HG03025 (cell line): ENCODE measurements around the gene JAZF1.

Experiments
- ATAC-seq: cut with Tn5 transposase; IDR thresholded peaks from one replicate; pipeline ENCODE4 v1.9.1; 2021; ENCODE audit warnings: mild to moderate bottlenecking, moderate library complexity; ENCODE audit not compliant: unreplicated experiment, low FRiP score

The JAZF1 gene

DNA sequence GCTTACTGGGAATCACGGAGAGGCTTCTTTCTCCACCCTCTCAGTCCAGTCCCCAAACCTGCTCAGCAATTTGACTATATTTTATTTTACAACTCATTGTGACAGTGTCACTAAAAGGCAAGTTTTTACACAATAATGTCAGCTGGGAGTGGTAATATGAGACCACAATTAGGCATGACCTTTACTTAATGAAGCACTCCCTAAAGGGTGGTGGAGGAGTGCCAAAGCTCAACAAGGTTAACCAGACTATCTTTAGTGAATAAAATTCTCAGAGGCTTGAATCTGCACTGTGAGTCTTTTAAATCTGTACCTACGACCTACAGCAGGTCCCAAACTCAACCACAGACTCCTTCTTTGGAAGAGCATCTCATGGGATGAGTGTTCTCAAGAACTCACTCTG, 225.0 kb downstream of the JAZF1 start:
- no peak for ATAC-seq

DNA sequence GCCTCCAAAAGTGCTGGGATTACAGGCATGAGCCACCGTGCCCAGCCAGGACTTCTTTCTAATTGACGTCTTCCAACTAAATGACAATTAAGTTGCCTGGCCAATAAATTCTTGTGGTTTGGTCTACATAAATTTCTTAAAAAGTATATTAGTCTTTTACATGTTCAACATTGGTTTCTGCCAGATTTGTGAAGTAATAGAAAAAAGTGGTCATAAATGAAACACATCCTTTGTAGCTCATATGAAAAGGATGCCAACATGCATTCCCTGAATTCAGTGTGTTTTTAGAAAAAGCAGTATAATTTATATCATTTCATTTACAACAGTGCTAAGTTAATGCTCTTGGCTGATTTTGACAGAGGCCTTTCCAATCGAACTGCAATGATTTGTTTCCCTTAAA, 225.6 kb downstream of the JAZF1 start:
- ATAC-seq, result no peak

DNA sequence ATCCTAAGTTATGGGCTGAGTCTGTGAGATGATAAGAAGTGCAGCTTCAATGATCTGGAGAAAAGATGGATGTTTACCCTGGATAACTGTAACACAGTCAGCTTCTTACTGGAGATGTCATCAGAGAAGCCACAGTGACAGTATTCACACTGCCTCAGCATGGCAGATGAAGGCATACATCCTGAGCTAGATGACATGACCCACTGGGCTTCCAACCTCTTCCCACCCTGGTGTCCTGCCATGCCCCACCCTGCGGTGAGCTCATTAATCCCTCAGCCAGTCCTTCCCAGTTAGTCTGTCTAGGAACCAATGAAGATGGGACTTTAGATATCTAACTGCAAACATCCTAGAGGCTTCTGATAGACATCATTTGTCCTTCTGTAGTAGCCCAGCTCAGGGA, 226.8 kb downstream of the JAZF1 start:
- ATAC-seq, result no peak

DNA sequence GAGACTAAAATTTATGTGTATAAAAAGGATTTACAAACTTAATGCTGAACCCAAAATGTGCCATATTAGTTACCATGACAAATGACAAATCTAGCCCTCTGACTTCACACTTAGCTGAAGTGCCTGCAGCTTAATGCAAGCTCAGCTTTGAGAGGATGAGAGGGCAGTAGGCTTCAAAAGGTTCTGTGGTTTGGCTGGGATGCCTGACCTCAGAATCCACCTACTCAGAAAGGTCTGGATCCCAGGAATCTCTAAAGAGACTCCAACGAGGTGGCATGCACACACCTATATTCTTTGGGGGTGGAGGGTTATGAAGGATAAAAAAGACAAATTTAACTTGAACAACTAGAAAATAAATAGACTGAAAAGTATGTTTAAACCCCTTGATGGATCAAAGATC, 227.2 kb downstream of the JAZF1 start:
- ATAC-seq, result no peak

DNA sequence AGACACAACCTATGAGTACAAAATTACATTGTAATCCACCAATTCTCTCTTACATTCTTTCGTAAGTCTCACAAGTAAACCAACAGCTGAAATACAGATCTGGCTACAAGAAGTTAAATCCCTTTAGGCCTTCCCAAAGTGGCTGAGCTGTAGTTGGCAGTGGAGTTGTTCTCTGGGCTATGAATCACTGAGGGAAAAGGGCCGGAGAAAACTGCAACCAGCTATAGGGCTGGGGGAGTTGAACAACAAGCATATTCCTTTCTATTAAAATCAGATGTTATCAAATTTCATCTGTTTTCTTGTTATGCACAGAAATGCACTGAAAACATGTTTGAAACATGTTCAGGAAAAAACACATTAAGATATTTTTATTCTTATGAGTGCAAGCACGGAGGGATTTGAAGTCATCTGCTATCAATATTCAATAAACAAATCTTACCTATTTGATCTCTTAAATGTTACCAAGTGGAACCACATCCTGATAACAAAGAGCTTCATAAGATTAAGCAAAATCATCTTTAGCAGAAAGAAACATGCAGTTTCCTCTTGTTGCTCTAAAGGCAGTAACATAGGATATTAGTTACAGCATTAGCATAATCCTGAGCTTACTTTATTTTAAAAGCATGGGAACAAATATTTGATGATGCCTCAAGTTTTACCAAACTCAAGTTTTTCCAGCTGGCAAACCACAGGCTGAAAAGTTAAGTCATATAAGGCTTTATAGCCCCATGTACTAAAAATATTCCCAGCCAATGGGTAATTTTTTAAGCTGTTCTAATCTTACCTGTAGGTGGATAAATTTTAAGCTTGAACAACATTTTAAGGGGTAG, 227.9 kb downstream of the JAZF1 start:
- ATAC-seq, result no peak

DNA sequence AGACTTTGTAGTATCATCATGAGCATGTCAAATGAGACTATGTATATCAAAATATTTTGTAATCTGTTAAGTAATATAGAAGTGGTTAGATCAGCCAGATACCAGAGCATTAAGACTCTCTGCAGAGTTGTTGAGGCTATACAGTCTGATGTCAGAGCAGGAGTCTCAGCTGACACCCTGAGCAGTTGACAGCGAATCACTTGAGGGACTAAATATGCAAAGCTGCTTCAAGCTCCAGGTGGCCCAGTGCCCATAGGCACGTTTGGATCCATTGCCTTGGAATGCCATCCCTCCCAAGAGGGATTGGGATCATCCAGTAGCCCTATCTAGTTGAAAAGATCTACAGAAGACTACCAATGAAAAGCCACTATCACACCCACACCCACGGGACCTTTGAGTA, 230.5 kb downstream of the JAZF1 start:
- no peak for ATAC-seq

DNA sequence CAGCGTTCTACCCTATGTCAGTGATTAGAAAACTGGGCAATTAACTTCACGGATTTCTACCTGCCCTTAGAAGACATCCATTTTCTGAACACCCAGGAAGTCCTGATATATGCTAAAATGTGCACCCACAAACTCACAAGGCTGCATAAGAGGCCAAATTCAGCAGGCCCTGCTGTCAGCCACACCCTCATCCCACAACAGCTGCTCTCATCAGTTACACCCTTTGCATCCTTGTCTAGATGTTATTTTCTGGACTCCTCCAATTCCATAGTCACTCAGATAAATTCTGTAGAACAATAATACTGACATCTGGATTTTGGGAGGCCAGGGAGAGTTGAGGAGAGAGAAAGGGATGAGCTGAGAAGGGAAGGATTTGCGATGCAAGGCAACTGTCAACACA, 231.7 kb downstream of the JAZF1 start:
- ATAC-seq, result no peak

DNA sequence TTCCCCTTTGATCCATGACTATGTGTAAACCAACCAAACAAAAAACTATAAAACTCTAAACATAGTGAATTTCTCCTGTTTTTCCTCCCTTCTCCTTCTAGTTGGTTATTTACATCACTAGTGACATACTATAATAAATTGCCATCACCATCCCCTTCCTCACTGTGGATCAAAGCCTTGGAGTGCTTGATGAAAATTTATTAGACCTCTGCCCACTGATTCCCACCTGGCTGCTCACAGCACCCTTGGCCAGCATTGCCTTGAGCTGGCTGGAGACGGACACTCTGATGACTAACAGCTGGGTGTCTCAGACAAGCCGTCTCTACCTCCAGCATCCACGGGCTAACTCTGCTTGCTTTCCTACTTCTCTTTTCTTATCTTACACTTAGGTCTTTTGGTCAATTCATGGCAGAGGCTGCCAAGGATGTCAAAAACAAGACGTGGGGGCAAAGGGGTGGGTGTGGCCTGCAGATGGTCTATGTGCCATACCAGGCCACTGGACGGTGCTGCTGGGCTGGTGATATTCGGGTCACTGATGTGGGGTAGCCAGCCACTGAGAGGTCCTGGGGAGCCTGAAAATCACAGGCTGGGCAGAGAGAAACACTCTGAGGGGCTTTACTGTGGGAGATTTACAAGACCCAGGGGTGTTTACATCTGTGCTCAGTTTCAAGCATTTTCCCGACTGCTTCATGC, 232.9 kb downstream of the JAZF1 start:
- ATAC-seq, result no peak

DNA sequence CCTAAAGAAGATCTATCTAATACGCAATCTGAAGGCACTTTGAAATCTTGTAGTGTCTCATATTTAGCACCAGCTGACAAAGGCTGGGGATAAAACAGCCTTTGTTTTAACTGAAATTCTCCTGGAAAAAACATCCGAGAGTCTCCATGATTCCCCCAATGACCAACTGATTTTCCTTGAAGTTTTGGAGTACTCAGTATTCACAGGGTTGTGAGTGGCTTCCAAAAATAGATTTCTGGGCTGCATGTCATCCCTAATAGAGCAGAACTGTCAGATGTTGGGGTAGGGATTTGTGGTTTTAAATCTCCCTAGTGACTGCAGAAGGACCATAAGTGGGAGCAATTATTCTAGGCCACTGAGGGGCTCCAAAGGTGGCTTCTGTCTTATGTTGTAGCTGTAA, 234.2 kb downstream of the JAZF1 start:
- ATAC-seq, result no peak

DNA sequence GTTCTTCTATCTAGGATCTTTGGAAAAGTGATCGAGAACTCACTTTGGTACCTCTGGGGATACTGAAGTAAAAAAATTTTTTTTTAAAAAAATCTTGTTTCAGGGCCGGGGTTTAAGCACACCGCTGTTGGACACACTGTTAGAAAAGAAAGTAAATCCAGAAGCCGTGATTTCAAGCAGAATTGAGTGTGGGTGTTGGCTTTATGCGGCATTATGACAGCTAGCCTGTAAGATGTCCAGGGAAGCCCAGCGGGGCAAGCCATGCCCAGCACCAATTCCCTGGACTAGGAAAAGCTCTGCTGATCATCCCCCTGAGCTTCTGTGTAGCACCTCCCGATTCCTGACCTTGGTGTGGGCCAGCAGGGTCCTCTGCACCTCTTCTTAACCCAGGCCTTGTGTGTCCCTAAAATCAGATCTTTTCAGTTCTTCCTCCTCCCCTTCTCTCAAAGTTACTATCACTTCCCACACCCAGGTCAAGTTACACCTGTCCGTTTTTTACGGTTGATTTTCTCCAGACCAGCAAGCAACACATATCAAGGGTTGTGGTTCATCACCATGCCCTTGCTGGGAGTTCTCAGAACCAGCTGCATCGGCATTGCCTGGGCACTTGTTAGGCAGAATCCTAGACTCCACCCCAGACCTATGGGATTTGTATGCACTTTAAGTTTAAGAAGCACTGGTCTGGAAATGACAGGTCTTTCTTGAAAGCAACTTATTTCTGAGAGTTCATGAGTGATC, 235.4 kb downstream of the JAZF1 start:
- ATAC-seq, result no peak

DNA sequence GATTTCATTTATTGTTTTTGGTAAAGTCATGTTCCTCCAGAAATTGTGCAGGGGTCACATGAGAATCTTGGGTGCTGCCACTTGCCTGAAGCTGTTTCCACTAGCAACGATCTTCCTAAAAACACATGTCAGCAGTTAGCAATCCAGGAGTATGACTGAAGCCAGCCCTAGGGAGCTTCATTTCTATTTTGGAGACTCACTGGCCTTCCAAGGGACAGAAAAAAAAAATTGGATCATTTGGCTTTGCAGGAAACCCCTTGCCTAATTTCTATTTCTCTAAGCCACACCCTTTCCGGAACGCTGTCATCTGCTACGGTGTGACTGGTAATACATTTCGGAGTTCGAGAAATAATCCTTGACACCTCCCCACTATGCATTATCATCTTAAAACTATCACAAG, 236.0 kb downstream of the JAZF1 start:
- ATAC-seq, result no peak

DNA sequence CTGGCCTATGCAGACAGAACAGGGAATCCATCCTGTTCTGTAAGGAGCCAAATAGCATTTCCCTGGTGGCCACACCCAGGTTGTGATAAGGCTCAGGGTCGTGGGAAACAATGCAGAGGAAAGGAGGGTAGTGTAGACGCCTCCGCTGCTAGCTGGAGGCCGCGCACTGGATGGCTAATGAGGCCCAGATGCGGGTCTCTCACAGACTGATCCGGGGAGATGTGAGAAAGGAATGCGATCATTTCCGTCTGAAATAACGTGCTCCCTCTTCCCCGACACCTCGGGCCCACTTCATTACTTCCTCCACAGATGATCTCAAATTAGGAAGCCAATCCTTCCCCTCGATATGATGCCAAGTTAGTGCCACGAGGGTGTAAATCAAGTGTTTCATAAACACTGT, 237.4 kb downstream of the JAZF1 start:
- no peak for ATAC-seq

DNA sequence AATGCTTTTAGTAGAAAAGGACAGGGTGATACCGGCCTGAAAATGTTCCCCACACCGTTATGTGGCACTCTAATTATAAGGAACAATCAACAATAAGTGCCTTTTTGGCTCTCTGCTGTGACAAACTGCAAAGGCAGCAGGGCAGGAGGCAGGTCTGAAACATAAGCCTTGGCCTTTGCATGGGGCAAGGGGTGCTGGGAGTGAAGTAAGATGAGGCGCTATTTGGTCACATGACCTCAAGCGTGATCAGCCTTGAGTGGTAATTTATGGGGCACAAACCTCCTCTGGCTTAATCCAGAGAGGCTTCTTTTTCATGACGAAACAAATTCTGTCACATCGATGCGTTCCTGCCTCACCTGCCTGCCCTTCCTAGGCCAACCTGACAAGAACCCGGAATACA, 237.9 kb downstream of the JAZF1 start:
- no peak for ATAC-seq

DNA sequence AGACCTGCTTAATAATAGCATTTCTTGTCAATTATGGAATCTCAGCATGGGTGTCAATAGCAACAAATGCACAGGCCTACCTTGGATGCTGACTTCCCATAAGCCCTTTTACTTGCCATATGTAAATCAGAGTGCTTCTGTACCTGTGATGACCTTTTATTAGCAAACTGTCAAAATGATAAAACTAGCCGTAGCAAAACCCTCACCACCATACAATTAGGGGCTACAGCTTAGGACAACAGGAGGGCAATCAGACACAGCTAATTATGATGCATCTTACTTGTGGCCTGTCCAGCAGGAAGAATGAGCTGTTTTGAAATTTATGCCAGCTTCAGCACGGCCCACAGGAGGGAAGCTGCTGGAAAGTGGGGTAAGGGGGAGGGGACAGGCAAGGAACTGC, 239.1 kb downstream of the JAZF1 start:
- ATAC-seq, result no peak

DNA sequence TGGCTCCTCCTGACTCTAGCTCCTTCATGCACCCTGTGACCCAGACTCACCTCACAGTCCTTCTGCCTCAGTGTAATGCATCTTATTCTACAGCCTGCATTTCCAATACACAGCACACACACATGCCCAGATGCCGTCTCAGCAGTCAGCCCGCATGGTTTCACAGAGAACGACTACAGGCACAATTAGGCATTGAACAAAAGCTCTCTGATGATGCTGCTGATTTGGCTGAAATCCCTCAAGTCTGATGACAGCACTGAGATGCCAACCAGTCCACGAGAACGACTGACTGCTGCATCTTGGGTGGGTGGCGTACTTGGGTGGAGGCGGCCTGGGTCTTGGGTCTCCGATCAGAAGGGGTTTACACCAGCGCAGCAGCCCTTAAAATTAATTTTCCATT, 240.3 kb downstream of the JAZF1 start:
- no peak for ATAC-seq

DNA sequence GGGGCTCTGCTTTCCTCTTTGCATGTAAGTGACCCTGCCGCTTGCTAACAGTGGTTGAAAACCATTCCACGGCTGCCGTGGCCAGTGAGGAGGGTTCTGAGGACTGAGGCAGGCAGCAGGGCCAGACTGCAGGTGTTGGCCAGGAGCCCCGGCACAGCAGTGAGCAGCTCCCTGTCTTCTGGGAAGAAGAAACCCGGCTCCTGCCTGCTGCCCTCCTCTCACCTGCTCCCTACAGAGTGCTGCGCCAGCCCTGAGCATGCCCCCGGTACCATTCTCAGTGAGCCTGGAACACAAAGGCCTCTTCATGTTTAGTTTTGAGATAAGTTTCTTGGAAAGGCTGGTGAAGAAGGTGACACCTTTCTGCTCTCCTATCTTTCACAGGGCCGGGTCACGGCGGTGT, 240.7 kb downstream of the JAZF1 start:
- no peak for ATAC-seq

DNA sequence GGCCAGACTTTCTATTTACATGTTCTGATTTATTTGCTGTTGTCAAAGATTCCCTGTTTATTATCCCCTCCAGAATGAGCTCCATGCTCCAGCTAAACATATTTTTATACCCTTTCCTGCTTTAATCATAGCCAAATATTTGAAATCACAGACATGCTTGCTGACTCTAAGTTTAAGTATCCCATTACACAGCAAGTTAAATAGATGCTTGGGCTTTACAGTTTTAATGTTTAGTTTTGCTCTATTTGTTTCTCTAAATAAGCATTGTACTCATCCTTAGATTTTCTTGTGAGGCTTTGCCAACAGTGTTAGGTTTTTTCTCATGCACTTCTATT, 243.9 kb downstream of the JAZF1 start:
- ATAC-seq, result no peak

DNA sequence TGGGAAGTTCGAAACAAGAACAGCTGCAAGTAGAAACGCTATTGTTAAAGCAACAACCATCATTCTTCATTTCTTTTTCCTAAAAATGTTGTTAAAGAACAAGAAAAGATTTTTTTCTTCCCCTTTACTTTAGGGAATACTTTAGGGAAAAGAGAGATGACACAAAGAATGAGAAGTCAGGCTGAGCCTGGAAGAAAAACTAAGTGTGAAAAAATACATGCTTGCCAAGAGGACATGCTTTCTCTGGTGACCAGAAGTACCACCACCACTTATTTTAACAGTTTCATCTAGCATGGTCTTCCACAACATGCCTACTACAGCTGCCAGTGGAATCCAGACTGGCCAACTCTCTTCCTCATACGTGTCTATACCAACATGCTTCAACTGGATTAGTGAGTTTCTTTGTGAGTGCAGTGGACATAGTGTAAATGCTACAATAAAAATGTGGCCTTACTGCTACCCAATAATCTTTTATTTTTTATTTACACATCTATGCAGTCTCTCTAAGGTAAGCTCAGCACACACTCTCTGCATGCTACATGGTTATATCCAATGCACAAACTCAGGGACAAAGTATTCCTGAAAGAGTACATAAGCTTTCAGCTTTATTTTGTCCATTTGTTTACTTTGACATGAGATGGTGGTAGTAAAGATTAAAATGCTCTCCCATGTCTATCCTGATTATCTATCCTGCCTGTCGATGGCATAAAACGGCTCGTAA, 244.4 kb downstream of the JAZF1 start:
- no peak for ATAC-seq

DNA sequence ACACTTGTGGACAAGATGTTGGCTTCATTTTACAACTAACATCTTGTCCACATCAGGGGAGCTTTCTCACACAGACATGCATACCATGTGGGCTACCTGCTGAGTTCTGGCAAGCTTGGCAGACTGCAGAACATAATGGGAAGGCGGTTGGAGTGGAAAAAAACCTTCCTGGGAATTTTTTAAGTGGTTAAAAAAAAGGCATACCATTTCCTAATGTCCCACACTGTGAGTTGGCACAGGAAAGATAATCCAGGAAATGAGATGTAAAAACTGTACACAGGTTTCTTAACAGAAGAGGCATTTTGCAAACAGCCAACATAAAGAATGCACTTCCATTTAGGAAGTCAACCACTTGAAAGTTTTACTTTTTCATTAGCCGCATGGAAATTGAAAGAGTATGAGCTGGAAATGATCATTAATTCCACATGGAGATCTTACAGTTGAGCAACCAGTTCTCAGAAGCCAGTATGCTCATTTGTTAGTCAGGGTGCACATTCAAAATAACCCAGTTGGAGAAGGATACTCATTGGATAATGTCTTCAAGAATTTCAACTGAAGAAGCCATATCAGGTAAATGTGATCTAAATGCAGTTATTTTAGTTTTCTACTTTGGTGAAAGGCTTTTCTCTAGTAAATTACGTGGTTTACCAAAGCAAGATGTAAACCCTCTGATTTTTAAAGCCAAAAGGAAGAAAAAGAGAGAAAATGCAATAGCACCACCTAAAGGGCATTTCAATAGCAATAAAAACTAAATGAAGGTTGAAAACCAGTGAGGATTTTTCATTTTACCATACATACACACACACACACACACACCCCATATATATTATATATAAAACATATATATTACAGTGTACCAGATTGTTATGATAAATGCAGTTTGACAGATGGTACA, 246.7 kb downstream of the JAZF1 start:
- no peak for ATAC-seq

DNA sequence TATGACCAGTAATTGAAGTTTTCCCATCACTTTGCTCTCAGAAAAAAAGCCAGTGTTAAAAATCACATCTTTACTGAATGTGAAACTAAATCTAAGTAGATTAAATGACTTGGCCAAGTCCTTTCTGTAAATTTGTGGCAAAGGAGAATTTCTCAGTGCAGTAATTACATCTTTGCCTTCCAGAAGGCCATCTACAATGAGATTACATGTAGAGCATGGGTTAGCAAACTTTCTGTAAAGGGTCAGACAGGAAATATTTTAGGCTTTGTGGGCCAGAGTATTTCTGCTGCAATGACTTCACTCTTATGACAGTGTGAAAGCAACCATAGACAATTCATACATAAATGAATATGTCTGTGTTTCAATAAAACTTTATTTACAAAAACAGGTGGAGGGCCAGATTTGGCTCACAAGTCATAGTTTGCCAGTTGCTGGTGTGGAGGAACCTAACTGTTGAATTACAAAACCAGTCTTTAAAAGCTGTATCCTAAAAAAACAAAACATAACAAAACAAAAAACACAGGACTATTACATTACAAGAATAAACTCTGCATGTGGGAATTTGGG, 249.6 kb downstream of the JAZF1 start:
- no peak for ATAC-seq
